GM19468 (cell line): Measurements from ENCODE around the gene QSER1.
"Not testable (repeated sequence)": the region's sequence is repeated elsewhere in the genome, so short reads cannot be mapped to it uniquely, and the experiment has no call there.

Experiments used
- ATAC-seq: cut with Tn5 transposase; IDR thresholded peaks from one replicate; pipeline ENCODE4 v1.9.1; 2021; ENCODE audit warnings: mild to moderate bottlenecking, moderate library complexity, moderate number of reproducible peaks; ENCODE audit not compliant: unreplicated experiment; ENCODE audit errors: extremely low read depth

QSER1 gene

DNA sequence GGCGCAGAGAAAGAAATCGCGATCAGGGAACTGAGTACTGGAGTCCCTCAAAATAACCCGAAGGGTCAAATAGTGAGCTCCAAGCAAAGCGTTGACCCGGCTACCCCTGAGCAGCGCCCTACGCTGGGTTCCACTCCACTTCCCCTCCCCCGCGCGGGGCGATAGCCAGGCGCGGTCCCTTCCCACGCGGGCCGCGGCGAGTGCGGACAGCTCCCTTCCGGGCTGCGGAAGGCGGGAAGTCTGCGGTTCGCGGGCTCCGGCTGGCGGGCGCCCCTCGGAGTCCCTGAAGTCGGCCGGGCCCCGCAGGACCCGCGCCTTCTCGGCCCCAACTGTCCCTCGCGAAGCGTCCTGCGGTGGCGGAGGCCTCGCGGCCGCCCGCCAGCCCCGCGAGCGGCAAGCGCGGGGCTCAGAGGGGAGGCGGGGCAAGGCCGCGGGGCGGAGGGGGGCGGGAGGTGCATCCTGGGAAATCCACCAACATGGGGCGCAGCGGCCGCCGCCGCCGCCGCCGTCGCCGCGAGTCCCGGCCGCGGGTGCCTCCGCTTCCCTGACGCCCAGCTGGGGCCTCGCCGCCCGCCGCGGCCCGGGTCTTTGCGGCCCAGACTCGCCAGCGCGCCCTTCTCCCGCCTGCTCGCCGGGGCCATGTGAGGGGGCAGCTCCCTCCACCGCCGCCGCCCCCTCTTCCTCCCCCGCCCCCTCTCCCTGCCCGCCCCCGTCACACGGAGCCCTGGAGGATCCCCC, at the start of gene QSER1:
Gene QSER1 (plus strand): TSS at position 457 of the 738 bp plus-strand sequence. CDS start 315 bp downstream, outside the sequence.
- ATAC-seq = peak; percentile 35

- ATAC-seq = no peak
These were observed 49.1 kb upstream of the QSER1 start for GRCh38 chr11:32843544-32843943.

- no peak for ATAC-seq
These were observed 45.1 kb upstream of the QSER1 start for GRCh38 chr11:32847511-32847910.

GRCh38 chr11:32849761-32850160, 42.9 kb upstream of the QSER1 start:
- ATAC-seq = no peak

- ATAC-seq = no peak
These were observed 41.4 kb upstream of the QSER1 start for GRCh38 chr11:32851251-32851650.

GRCh38 chr11:32852207-32852606, 40.4 kb upstream of the QSER1 start:
- no peak for ATAC-seq

DNA sequence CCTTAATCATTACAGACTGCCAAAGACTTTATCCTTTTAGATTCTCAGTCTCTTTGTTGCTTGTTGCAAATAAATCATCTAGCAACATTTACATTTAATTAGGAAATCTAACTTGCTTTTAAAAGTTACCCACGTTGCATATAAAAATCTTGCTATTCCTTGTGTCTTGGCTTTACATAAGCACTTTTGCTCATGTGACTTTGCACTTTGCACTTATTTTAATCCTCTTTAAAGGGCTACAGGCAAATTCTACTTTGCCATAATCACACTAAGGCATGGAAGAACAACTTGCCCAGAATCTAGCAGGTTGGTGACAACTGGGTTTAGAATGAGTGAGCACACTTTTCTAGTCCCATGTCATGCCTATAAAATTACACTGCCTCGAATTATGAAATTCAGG, 37.0 kb upstream of the QSER1 start:
- no peak for ATAC-seq

DNA sequence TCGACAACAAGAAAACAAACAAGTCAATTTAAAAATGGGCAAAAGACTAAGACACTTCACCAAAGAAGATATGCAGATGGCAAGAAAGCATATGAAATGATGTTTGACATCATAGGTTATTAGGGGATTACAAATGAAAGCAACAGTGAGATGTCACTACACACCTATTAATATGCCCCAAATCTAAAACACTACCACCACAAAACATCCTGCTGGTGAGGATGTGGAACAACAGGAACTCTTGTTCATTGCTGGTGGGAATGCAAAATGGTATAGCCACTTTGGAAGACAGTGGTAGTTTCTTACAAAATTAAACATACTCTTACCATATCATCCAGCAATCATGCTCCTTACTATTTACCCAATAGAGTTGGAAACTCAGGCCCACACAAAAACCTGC, 33.9 kb upstream of the QSER1 start:
- no peak for ATAC-seq

- ATAC-seq = no peak
These were observed 30.6 kb upstream of the QSER1 start for GRCh38 chr11:32861850-32862577.

GRCh38 chr11:32864555-32864954, 28.1 kb upstream of the QSER1 start:
- ATAC-seq = no peak

GRCh38 chr11:32868752-32869151, 23.9 kb upstream of the QSER1 start:
- not testable (repeated sequence) for ATAC-seq

- ATAC-seq = no peak
These were observed 21.9 kb upstream of the QSER1 start for GRCh38 chr11:32870676-32871075.

- no peak for ATAC-seq
These were observed 18.5 kb upstream of the QSER1 start for GRCh38 chr11:32874132-32874531.

DNA sequence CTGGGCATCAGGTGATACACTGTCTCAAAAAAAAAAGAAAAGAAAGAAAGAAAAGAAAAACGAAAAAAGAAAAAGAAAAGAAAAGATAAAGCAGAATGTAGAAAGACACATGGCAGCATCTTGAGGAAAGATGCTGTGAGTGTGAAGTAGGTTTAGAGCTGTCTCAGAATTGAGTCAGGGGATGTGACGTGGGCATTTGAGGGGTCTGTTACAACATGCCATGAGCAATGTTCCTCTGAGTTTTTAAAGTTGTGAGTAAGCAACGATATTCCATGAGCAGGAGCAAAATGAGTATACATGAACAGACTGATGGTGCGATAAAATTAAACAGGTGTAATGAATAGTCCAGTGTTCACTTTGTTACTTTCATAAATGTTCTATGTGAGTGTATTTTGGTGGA, 11.3 kb upstream of the QSER1 start:
- ATAC-seq = no peak

- no peak for ATAC-seq
These were observed 9.2 kb upstream of the QSER1 start for GRCh38 chr11:32883421-32883820.

GRCh38 chr11:32884023-32884422, 8.6 kb upstream of the QSER1 start:
- no peak for ATAC-seq

DNA sequence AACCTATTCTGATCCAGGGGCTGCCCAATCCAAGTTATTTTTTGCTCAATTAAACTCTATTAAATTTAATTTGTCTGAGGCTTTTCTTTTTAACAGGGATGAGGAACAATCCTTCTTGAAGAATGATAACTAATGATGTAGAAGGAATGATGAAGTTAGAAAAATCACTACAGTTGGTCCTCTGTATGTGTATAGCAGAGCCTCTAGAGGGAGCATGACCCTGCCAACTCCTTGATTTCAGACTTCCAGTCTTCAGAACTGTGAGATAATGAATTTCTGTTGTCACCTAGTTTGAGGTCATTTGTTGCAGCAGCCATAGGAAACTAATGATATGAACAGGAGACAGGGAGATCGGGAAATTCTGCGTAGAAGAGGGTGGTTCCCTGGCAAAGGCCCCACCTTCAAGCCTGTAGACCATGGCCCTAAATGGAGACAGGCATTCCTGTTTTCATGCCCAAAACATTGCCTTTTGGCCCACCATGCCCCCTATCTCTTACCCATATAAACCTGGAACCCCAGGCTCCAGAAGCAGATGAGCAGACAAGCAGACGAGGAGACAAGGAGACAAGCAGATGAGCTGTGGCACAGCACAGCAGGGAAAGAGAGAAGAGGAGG, 7.7 kb upstream of the QSER1 start:
- no peak for ATAC-seq

GRCh38 chr11:32885556-32885955, 7.1 kb upstream of the QSER1 start:
- no peak for ATAC-seq

DNA sequence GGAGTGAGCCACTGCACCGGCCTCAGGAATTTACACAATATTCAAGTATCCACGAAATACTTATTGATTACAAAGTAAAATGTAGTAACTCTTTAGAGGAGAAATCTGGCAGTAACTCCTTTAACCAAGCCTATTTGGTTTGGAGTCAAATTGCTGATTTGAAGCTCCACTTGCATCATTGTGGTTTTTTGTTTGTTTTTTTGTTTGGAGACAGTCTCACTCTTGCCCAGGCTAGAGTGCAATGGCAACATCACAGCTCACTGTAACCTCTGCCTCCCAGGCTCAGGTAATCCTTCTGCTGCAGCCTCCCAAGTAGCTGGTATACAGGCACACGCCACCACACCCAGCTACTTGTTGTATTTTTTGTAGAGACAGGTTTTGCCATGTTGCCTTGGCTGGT, 6.4 kb upstream of the QSER1 start:
- no peak for ATAC-seq

- ATAC-seq = not testable (repeated sequence)
These were observed 4.8 kb upstream of the QSER1 start for GRCh38 chr11:32887707-32888383.

DNA sequence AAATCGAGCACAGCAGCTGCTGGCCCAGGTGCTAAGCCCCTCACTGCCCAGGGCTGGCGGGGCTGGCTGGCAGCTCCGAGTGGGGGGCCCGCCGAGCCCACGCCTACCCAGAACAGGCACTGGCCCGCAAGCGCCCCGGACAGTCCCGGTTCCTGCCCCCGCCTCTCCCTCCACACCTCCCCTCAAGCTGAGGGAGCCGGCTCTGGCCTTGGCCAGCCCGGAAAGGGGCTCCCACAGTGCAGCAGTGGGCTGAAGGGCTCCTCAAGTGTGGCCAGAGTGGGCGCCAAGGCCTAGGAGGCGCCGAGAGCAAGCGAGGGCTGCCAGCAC, 4.3 kb upstream of the QSER1 start:
- not testable (repeated sequence) for ATAC-seq
